GM19438 (cell line): ENCODE data around the gene ITPK1.

Experiments used
- ATAC-seq: cut with Tn5 transposase; IDR thresholded peaks from one replicate; pipeline ENCODE4 v1.9.1; 2021; ENCODE audit warnings: low read depth; ENCODE audit not compliant: unreplicated experiment

ITPK1 gene

DNA sequence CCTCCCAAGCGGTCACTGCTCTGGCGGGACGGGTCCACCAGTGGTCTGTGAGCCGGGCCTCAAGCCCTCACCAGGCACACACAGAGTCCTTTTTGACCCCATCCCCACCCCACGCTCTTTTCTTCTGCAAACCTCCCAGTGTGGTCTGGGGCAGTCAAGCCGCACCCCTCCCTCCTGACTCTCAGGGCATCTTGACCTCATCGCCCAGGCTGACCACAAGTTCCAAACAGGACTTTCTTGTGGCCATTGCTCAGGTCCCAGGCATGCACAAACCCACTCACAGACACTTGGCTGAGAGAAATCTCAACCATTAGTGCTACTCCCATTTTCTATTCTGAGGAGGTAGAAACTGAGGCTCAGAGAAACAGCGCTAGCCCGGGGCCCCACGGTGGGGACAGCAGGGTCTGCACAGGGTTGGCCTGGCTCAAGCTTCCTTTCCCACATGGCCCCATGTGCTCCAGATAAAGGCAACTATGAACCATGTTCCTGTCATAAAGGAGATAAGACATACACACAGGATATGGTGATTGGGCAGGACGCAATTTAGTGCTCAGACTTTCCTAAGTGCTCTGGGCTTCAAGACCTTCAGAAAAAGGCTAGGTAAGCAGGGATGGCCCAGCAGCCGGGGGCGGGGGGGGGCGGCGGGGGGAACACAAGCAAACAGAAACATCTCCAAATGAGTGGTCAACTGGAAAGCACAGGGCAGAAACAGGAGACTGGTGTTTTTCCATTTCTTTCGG is 69.6 kb downstream of the ITPK1 start:
- no peak for ATAC-seq

DNA sequence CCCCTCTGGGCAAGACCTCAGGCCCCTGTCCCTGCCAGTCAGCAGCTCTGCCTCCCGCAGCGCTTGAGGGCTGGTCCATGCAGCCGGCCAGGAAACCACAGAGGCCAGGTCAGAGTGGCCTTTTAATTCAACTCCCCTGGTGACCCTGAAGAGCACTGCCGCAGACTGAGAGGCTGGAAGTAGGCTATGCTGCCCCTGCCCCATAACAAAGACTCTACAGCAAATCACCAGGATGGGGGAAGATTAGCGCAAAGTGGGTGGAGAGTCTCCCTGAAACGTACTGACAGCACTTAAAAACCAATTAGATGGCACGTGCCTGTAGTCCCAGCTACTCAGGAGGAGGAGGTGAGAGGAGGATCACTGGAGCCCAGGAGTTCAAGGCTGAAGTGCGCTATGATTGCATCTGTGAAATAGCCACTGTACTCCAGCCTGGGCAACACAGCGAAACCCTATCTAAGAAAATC is 70.5 kb downstream of the ITPK1 start:
- no peak for ATAC-seq

GRCh38 chr14:93044556-93044955 is 71.2 kb downstream of the ITPK1 start:
- ATAC-seq: peak; percentile 57

GRCh38 chr14:93044121-93044520 is 71.6 kb downstream of the ITPK1 start:
- ATAC-seq: no peak

- no peak for ATAC-seq
These were observed 72.5 kb downstream of the ITPK1 start for GRCh38 chr14:93042968-93043940.

- ATAC-seq: no peak
These were observed 73.9 kb downstream of the ITPK1 start for GRCh38 chr14:93041830-93042229.

- no peak for ATAC-seq
These were observed 74.7 kb downstream of the ITPK1 start for GRCh38 chr14:93040982-93041381.

DNA sequence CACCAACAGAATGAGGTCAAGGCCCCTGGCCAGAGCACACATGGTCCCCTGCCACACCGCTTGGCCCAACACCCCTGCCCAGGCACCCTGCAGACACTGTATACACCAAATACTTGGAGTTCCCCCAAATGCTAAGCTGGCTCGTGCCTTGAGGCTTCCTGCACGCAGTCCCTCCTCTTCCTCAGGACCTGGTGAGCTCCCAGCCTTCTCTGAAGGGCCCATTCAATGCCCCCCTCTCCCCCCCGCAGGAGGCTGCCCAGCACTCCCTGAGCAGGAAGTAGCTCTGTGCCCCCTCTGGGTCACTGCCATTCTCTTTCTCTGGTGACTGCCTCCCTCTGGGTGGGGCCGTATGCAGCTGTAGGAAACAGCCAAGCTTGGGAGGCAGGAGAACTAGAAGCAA is 75.3 kb downstream of the ITPK1 start:
- ATAC-seq: no peak

- ATAC-seq: no peak
These were observed 75.9 kb downstream of the ITPK1 start for GRCh38 chr14:93039649-93040315.

DNA sequence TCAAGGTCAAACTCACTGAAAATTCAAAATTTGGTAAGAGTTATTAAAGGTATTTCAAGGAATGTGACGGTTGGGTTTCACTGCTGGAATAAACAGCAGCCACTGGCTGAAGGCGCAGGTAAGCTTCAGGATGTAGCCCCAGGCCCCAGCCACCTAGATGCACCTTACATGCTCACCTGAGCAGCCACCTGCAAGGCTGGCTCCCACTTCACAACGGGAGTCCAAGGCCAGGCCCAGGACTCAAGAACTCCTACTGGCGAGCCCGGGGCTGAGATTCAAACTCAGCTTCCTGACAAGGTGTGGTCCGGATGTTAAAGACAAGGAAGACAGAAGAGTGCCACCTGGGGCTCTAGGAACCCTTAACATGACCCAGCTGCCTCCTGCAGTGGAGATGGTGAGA is 78.4 kb downstream of the ITPK1 start:
- ATAC-seq: no peak

DNA sequence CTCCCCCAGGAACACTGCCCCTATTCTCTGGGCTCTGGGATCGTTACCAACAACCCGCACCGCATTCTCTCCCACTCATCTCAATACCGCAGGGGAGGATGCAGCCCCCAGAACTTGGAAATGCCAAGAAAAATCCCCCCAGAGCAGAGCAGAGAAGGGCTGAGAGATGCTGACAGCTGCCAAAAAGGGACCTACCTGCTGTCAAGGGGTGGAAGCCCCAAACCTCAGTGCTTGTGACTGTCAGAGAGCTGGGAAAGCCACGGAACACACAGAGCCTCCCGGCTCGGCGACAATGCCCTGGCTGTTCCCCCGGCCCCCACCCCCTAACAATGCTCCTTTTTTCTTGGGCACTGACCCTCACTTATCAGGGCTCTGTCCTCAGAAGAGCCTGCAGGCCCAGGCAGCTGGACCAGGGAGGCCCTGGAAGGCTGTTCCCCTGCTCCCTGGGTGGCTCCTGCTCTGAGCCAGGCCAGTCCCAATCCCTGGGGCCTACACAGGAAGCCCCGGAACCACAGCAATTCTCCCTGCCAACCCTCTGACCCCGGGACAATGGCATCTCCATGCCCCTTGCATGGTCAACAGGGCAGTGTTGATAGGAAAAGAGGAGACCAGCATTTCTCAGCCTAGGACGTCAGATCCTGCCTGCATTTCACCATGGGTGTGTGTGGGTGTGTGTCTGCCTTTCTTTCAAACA is 78.9 kb downstream of the ITPK1 start:
- ATAC-seq: no peak

GRCh38 chr14:93035917-93036651 is 79.6 kb downstream of the ITPK1 start:
- ATAC-seq: no peak

- ATAC-seq: no peak
These were observed 80.2 kb downstream of the ITPK1 start for GRCh38 chr14:93035585-93035916.

- ATAC-seq: no peak
These were observed 81.1 kb downstream of the ITPK1 start for GRCh38 chr14:93034671-93034994.

- peak; percentile 69 for ATAC-seq
These were observed 81.6 kb downstream of the ITPK1 start for GRCh38 chr14:93033983-93034670.

DNA sequence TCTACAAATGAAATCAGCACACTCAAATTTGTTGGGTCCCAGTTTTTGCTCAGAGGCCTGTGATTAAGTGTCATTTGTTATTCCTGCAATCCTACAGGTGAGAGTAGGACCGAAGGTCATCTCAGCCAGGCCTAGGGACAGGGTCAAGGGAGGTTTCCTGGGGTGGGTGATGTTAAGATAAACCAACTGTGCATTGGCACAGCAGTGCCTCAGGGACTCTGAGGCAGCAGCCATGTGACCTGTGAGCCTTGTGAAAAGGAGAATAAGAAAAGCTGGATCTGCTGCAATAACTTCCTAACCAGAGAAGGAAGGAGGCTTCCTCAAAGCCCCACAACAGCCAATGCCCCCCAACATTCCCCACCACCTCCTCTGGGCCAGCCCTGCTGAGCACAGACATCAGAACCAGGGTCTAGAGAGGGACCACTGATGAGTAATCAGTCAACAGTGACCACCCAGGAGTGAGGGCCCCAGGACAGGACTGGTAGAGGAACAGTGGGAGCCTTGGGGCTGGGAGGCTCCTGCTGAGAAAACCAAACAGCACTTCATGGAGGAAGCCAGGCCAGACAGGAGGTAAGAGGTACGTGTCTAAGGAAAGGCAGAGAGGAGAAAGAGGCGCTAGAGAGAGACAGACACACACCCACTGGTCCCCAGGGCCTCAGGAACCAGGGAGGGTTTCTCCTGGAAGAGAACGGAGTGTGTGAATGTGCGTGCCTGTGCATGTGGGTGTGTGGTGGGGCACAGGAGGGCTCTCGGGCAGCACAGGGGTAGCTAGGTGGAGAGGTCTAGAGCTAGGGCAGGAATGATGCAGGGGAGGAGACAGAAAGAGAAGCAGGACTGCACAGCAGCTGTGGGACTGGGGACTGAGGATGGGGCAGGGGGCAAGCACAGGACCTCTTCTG is 82.4 kb downstream of the ITPK1 start:
- peak; percentile 10 for ATAC-seq

- ATAC-seq: no peak
These were observed 83.2 kb downstream of the ITPK1 start for GRCh38 chr14:93032421-93032936.
